GM23248 (cell line): ENCODE data around the gene AACS. TPM values are rescaled to one million over a fixed set of nuclear protein-coding genes. Genes with fewer than 3 reads are reported as not detected.
"Not testable (repeated sequence)": the region's sequence is repeated elsewhere in the genome, so short reads cannot be mapped to it uniquely, and the experiment has no call there.

ENCODE experiments used
- DNase-seq: peaks from one replicate; pipeline ENCODE4 v3.0.0-alpha.2; 2015
- H2AFZ ChIP-seq: fragments of 200-600 bp; sonication (generic); 2 replicates; pipeline ENCODE4 v1.6.1; 2016; ENCODE audit warnings: antibody characterized with exemption
- H3F3A ChIP-seq: fragments of 200-600 bp; sonication (generic); 2 replicates; pipeline ENCODE4 v1.6.1; 2016; ENCODE audit warnings: mild to moderate bottlenecking, antibody characterized with exemption, mixed run types; ENCODE audit not compliant: insufficient read depth
- H3K27ac ChIP-seq: fragments of 200-600 bp; sonication (generic); 2 replicates; pipeline ENCODE4 v1.5.1; 2016; ENCODE audit warnings: mild to moderate bottlenecking
- H3K27me3 ChIP-seq: fragments of 200-600 bp; sonication (generic); replicated peaks from 2 replicates; pipeline ENCODE4 v1.6.1; 2016; ENCODE audit warnings: mild to moderate bottlenecking; ENCODE audit not compliant: insufficient read depth
- H3K36me3 ChIP-seq: fragments of 200-600 bp; sonication (generic); 2 replicates; pipeline ENCODE4 v1.6.1; 2016; ENCODE audit warnings: low read depth, mild to moderate bottlenecking
- H3K4me1 ChIP-seq: fragments of 200-600 bp; sonication (generic); 2 replicates; pipeline ENCODE4 v1.6.1; 2016; ENCODE audit warnings: mild to moderate bottlenecking; ENCODE audit not compliant: insufficient read depth
- H3K4me2 ChIP-seq: fragments of 200-600 bp; sonication (generic); one replicate; pipeline ENCODE4 v1.6.1; 2016; ENCODE audit warnings: mild to moderate bottlenecking; ENCODE audit not compliant: unreplicated experiment
- H3K4me3 ChIP-seq: fragments of 200-600 bp; sonication (generic); 2 replicates; pipeline ENCODE4 v1.5.1; 2016; ENCODE audit warnings: mild to moderate bottlenecking
- H3K79me2 ChIP-seq: fragments of 200-600 bp; sonication (generic); 2 replicates; pipeline ENCODE4 v1.6.1; 2016; ENCODE audit warnings: mild to moderate bottlenecking; ENCODE audit not compliant: insufficient read depth
- H3K9ac ChIP-seq: fragments of 200-600 bp; sonication (generic); 2 replicates; pipeline ENCODE4 v1.6.1; 2016; ENCODE audit warnings: mild to moderate bottlenecking
- H3K9me2 ChIP-seq: fragments of 200-600 bp; sonication (generic); 2 replicates; pipeline ENCODE4 v1.6.1; 2016; ENCODE audit warnings: mixed run types, mild to moderate bottlenecking, moderate library complexity; ENCODE audit not compliant: insufficient read depth
- H3K9me3 ChIP-seq: fragments of 200-600 bp; sonication (generic); one replicate; pipeline ENCODE4 v1.6.1; 2017; ENCODE audit warnings: low read depth
- H4K20me1 ChIP-seq: fragments of 200-600 bp; sonication (generic); 2 replicates; pipeline ENCODE4 v1.6.0; 2016; ENCODE audit not compliant: insufficient read depth
- EZH2 ChIP-seq: fragments of 200-600 bp; sonication (generic); IDR thresholded peaks from 2 replicates; pipeline ENCODE4 v1.6.1; 2018; ENCODE audit warnings: antibody characterized with exemption, mild to moderate bottlenecking; ENCODE audit not compliant: insufficient read depth, poor library complexity, severe bottlenecking
- EZH2phosphoT487 ChIP-seq: fragments of 200-600 bp; sonication (generic); IDR thresholded peaks from 2 replicates; pipeline ENCODE4 v1.6.1; 2018; ENCODE audit warnings: antibody characterized with exemption, moderate library complexity, mild to moderate bottlenecking, low read depth; ENCODE audit not compliant: insufficient read depth
- WGBS, 2 experiments: methylation state at CpG; one replicate each; pipeline ENCODE4 v1.1.6; 2015 to 2017; ENCODE audit warnings: low lambda C conversion rate in 2 of 2, low coverage in 1 of 2; ENCODE audit errors: missing lambda C conversion rate in 2 of 2; 5-methylcytosine and 5-hydroxymethylcytosine counted together
- in situ Hi-C: fragments of 300-500 bp; cut with MboI; formaldehyde crosslinking; loops from 2 replicates; pipeline ENCODE4 v1.15.0; 2020
- polyA plus RNA-seq: library from polyadenylated mRNA; unstranded; fragments of >200 nt; fragmentation: Nextera tagmentation; extraction: Ambion mirVana; gene quantifications from 2 replicates; pipeline ENCODE4 v1.2.1, GENCODE V29; 2016
- total RNA-seq: library from RNA; depleted of rRNA; stranded (reverse); fragments of >200 nt; shearing (Covaris generic); gene quantifications from 2 replicates; pipeline ENCODE4 v1.2.3, GENCODE V29; 2014

AACS gene
- total and polyA plus RNA-seq, 2 experiments from 2014 or later: 14.7 to 16.9 TPM

GRCh38 chr12:125079084-125079483 lies 13.8 kb downstream of the AACS start:
- H3K36me3 ChIP-seq: no peaks in the 10 kb centered on the region
- DNase-seq: no peak
- 85% methylated on average over 10 of the region's 10 CpGs for WGBS, 2 experiments
- in situ Hi-C loops: no loop called here
- H3K9ac ChIP-seq: no peak overlapping the region
- no peak overlapping the region for H3K4me3 ChIP-seq
- no peaks in the 10 kb centered on the region for H3K9me3 ChIP-seq
- no peak overlapping the region for H2AFZ ChIP-seq
- H3F3A ChIP-seq: peaks cover 7% of the 10 kb centered on the region
- no peak for TF ChIP-seq EZH2
- TF ChIP-seq EZH2phosphoT487: no peak
- no peaks in the 10 kb centered on the region for H3K9me2 ChIP-seq
- H4K20me1 ChIP-seq: no peaks in the 10 kb centered on the region
- peaks cover 6% of the 10 kb centered on the region; the same call in 1 of the 2 replicates for H3K4me1 ChIP-seq
- H3K4me2 ChIP-seq: no peak overlapping the region
- H3K79me2 ChIP-seq: 0 out of 2 replicates have a peak, but pooled peaks cover 2% of the 10 kb centered on the region
- no peaks in the 10 kb centered on the region for H3K27me3 ChIP-seq
- H3K27ac ChIP-seq: peak overlapping the region; percentile 95

GRCh38 chr12:125079648-125080645 lies 14.7 kb downstream of the AACS start:
- no peak for TF ChIP-seq EZH2
- no peak for TF ChIP-seq EZH2phosphoT487
- H3K27ac ChIP-seq: peak overlapping the region; percentile 95
- H3K4me2 ChIP-seq: peak overlapping the region; percentile 87
- peak overlapping the region; percentile 62 for H3K4me3 ChIP-seq
- peak overlapping the region; percentile 82 for H3K9ac ChIP-seq
- peaks cover 7% of the 10 kb centered on the region for H3F3A ChIP-seq
- WGBS, 2 experiments: 24 to 25% methylated on average over 15 of the region's 15 CpGs
- no peaks in the 10 kb centered on the region for H3K27me3 ChIP-seq
- no peaks in the 10 kb centered on the region for H3K36me3 ChIP-seq
- H3K4me1 ChIP-seq: peaks cover 6% of the 10 kb centered on the region; the same call in 1 of the 2 replicates
- in situ Hi-C loops: no loop called here
- peak; percentile 92 for DNase-seq
- no peaks in the 10 kb centered on the region for H3K9me3 ChIP-seq
- H2AFZ ChIP-seq: peak overlapping the region; percentile 79
- no peaks in the 10 kb centered on the region for H4K20me1 ChIP-seq
- H3K79me2 ChIP-seq: no peaks in the 10 kb centered on the region
- H3K9me2 ChIP-seq: no peaks in the 10 kb centered on the region

GRCh38 chr12:125081427-125081826 lies 16.2 kb downstream of the AACS start:
- Histone ChIP-seq H3K9ac (no peak overlapping the region), H3K4me2 (no peak overlapping the region), H4K20me1 (no peaks in the 10 kb centered on the region), H3K4me1 (peaks cover 6% of the 10 kb centered on the region; the same call in 1 of the 2 replicates), H3K9me3 (no peaks in the 10 kb centered on the region), H3F3A (peaks cover 7% of the 10 kb centered on the region), H3K36me3 (no peaks in the 10 kb centered on the region), H3K79me2 (no peaks in the 10 kb centered on the region), H2AFZ (no peak overlapping the region), H3K27me3 (no peaks in the 10 kb centered on the region), H3K27ac (peak overlapping the region; percentile 95), H3K4me3 (no peak overlapping the region), H3K9me2 (no peaks in the 10 kb centered on the region)
- DNase-seq: no peak
- TF ChIP-seq EZH2phosphoT487 (no peak), EZH2 (no peak)
- 75 to 76% methylated on average over 11 of the region's 11 CpGs for WGBS, 2 experiments
- in situ Hi-C loops: no loop called here

- Histone ChIP-seq H3K9me2 (no peaks in the 10 kb centered on the region), H3K27me3 (no peaks in the 10 kb centered on the region), H3K9ac (no peak overlapping the region), H3K36me3 (no peaks in the 10 kb centered on the region), H3K27ac (no peak overlapping the region), H3K9me3 (no peaks in the 10 kb centered on the region), H3K4me3 (no peak overlapping the region), H3K79me2 (no peaks in the 10 kb centered on the region), H4K20me1 (no peaks in the 10 kb centered on the region), H3K4me2 (no peak overlapping the region), H3K4me1 (peaks cover 6% of the 10 kb centered on the region; the same call in 1 of the 2 replicates), H3F3A (peaks cover 7% of the 10 kb centered on the region), H2AFZ (no peak overlapping the region)
- DNase-seq: no peak
- no peak for TF ChIP-seq EZH2phosphoT487
- TF ChIP-seq EZH2: no peak
- 79 to 80% methylated on average over 6 of the region's 6 CpGs for WGBS, 2 experiments
- in situ Hi-C loops: no loop called here
Observed at GRCh38 chr12:125083072-125083471, 17.8 kb downstream of the AACS start.

GRCh38 chr12:125088199-125088598 lies 23.0 kb downstream of the AACS start:
- H3K9me2 ChIP-seq, DNase-seq, in situ Hi-C loops, H3K4me3 ChIP-seq, H3K27me3 ChIP-seq, H3K4me2 ChIP-seq, H3F3A ChIP-seq, H3K36me3 ChIP-seq, H3K9me3 ChIP-seq, H4K20me1 ChIP-seq, H3K9ac ChIP-seq, H3K4me1 ChIP-seq, H2AFZ ChIP-seq, H3K27ac ChIP-seq, H3K79me2 ChIP-seq: not testable (repeated sequence)
- 84 to 85% methylated on average over 6 of the region's 6 CpGs for WGBS, 2 experiments
